Adipocyte (in vitro differentiated cells): ENCODE data around the gene CNDP1.

ENCODE experiments used
- DNase-seq: peaks from one replicate; pipeline ENCODE4 v3.0.0-alpha.2; 2015; ENCODE audit warnings: low read depth
- H3K27me3 ChIP-seq: replicated peaks from 2 replicates; pipeline ENCODE4 v1.7.0; 2013; ENCODE audit warnings: mild to moderate bottlenecking, low read length, moderate library complexity; ENCODE audit not compliant: control insufficient read depth, insufficient read depth
- H3K36me3 ChIP-seq: 2 replicates; pipeline ENCODE4 v1.7.0; 2013; ENCODE audit warnings: low read length, mild to moderate bottlenecking, moderate library complexity; ENCODE audit not compliant: control insufficient read depth, insufficient read depth, severe bottlenecking
- H3K4me1 ChIP-seq: 2 replicates; pipeline ENCODE4 v1.7.0; 2013; ENCODE audit warnings: mild to moderate bottlenecking, low read length, moderate library complexity; ENCODE audit not compliant: control insufficient read depth, insufficient read depth
- H3K4me3 ChIP-seq: 2 replicates; pipeline ENCODE4 v1.7.0; 2013; ENCODE audit warnings: mild to moderate bottlenecking, low read length, moderate library complexity
- H3K9ac ChIP-seq: 2 replicates; pipeline ENCODE4 v1.7.0; 2013; ENCODE audit warnings: mild to moderate bottlenecking, low read length, moderate library complexity
- H3K9me3 ChIP-seq: 2 replicates; pipeline ENCODE4 v1.7.0; 2013; ENCODE audit warnings: mild to moderate bottlenecking, low read length, moderate library complexity; ENCODE audit not compliant: control insufficient read depth

Gene CNDP1

GRCh38 chr18:74507097-74507881, 27.0 kb upstream of the CNDP1 start:
- Histone ChIP-seq H3K9me3 (no peaks in the 10 kb centered on the region), H3K4me1 (peaks cover 11% of the 10 kb centered on the region), H3K27me3 (no peaks in the 10 kb centered on the region), H3K9ac (no peak overlapping the region), H3K36me3 (peaks cover 84% of the 10 kb centered on the region), H3K4me3 (no peak overlapping the region)
- no peak for DNase-seq

GRCh38 chr18:74507927-74508326, 26.4 kb upstream of the CNDP1 start:
- H3K9me3 ChIP-seq = no peaks in the 10 kb centered on the region
- no peak for DNase-seq
- H3K4me1 ChIP-seq = peaks cover 8% of the 10 kb centered on the region
- no peaks in the 10 kb centered on the region for H3K27me3 ChIP-seq
- peaks cover 84% of the 10 kb centered on the region for H3K36me3 ChIP-seq
- no peak overlapping the region for H3K9ac ChIP-seq
- no peak overlapping the region for H3K4me3 ChIP-seq

GRCh38 chr18:74508366-74508765, 25.9 kb upstream of the CNDP1 start:
- Histone ChIP-seq H3K9ac (no peak overlapping the region), H3K9me3 (no peaks in the 10 kb centered on the region), H3K27me3 (no peaks in the 10 kb centered on the region), H3K4me3 (no peak overlapping the region), H3K36me3 (peaks cover 84% of the 10 kb centered on the region), H3K4me1 (peaks cover 8% of the 10 kb centered on the region)
- DNase-seq = no peak

GRCh38 chr18:74508821-74509225, 25.5 kb upstream of the CNDP1 start:
- DNase-seq = no peak
- Histone ChIP-seq H3K36me3 (peaks cover 85% of the 10 kb centered on the region), H3K9ac (no peak overlapping the region), H3K4me3 (no peak overlapping the region), H3K9me3 (no peaks in the 10 kb centered on the region), H3K27me3 (no peaks in the 10 kb centered on the region), H3K4me1 (peaks cover 8% of the 10 kb centered on the region)

GRCh38 chr18:74509856-74510769, 24.2 kb upstream of the CNDP1 start:
- no peaks in the 10 kb centered on the region for H3K9me3 ChIP-seq
- no peaks in the 10 kb centered on the region for H3K27me3 ChIP-seq
- no peak overlapping the region for H3K9ac ChIP-seq
- H3K4me3 ChIP-seq = no peak overlapping the region
- peaks cover 79% of the 10 kb centered on the region for H3K36me3 ChIP-seq
- DNase-seq = no peak
- H3K4me1 ChIP-seq = peaks cover 8% of the 10 kb centered on the region

- Histone ChIP-seq H3K4me3 (no peak overlapping the region), H3K9me3 (no peaks in the 10 kb centered on the region), H3K9ac (no peak overlapping the region), H3K27me3 (no peaks in the 10 kb centered on the region), H3K36me3 (peaks cover 82% of the 10 kb centered on the region), H3K4me1 (peaks cover 8% of the 10 kb centered on the region)
- DNase-seq = no peak
Observed at GRCh38 chr18:74510770-74511095, 23.6 kb upstream of the CNDP1 start.

- Histone ChIP-seq H3K36me3 (peaks cover 86% of the 10 kb centered on the region), H3K27me3 (no peaks in the 10 kb centered on the region)
- no peak for DNase-seq
Observed at GRCh38 chr18:74511823-74512222, 22.5 kb upstream of the CNDP1 start.

GRCh38 chr18:74512321-74513053, 21.8 kb upstream of the CNDP1 start:
- Histone ChIP-seq H3K36me3 (peaks cover 90% of the 10 kb centered on the region), H3K9me3 (no peaks in the 10 kb centered on the region), H3K4me3 (no peak overlapping the region), H3K27me3 (no peaks in the 10 kb centered on the region), H3K4me1 (no peaks in the 10 kb centered on the region), H3K9ac (no peak overlapping the region)
- DNase-seq = no peak

More at GRCh38 chr18:74511823-74512222, 22.5 kb upstream of the CNDP1 start:
- Histone ChIP-seq H3K9me3 (no peaks in the 10 kb centered on the region), H3K4me1 (peaks cover 3% of the 10 kb centered on the region), H3K4me3 (no peak overlapping the region), H3K9ac (no peak overlapping the region)

- no peak overlapping the region for H3K9ac ChIP-seq
- no peaks in the 10 kb centered on the region for H3K27me3 ChIP-seq
- H3K9me3 ChIP-seq = no peaks in the 10 kb centered on the region
- no peak for DNase-seq
- H3K4me1 ChIP-seq = no peaks in the 10 kb centered on the region
- H3K4me3 ChIP-seq = no peak overlapping the region
- peaks cover 87% of the 10 kb centered on the region for H3K36me3 ChIP-seq
Observed at GRCh38 chr18:74513149-74513882, 21.0 kb upstream of the CNDP1 start.

- Histone ChIP-seq H3K4me3 (no peak overlapping the region), H3K9me3 (no peaks in the 10 kb centered on the region), H3K4me1 (no peaks in the 10 kb centered on the region), H3K27me3 (no peaks in the 10 kb centered on the region), H3K9ac (no peak overlapping the region), H3K36me3 (peaks cover 87% of the 10 kb centered on the region)
- DNase-seq = no peak
Observed at GRCh38 chr18:74513883-74514205, 20.5 kb upstream of the CNDP1 start.
